Adipocyte (in vitro differentiated cells): ENCODE measurements around the gene PLXND1.

Experiments used
- DNase-seq: peaks from one replicate; pipeline ENCODE4 v3.0.0-alpha.2; 2015; ENCODE audit warnings: low read depth
- H3K27me3 ChIP-seq: replicated peaks from 2 replicates; pipeline ENCODE4 v1.7.0; 2013; ENCODE audit warnings: mild to moderate bottlenecking, low read length, moderate library complexity; ENCODE audit not compliant: control insufficient read depth, insufficient read depth
- H3K36me3 ChIP-seq: 2 replicates; pipeline ENCODE4 v1.7.0; 2013; ENCODE audit warnings: low read length, mild to moderate bottlenecking, moderate library complexity; ENCODE audit not compliant: control insufficient read depth, insufficient read depth, severe bottlenecking
- H3K4me1 ChIP-seq: 2 replicates; pipeline ENCODE4 v1.7.0; 2013; ENCODE audit warnings: mild to moderate bottlenecking, low read length, moderate library complexity; ENCODE audit not compliant: control insufficient read depth, insufficient read depth
- H3K4me3 ChIP-seq: 2 replicates; pipeline ENCODE4 v1.7.0; 2013; ENCODE audit warnings: mild to moderate bottlenecking, low read length, moderate library complexity
- H3K9ac ChIP-seq: 2 replicates; pipeline ENCODE4 v1.7.0; 2013; ENCODE audit warnings: mild to moderate bottlenecking, low read length, moderate library complexity
- H3K9me3 ChIP-seq: 2 replicates; pipeline ENCODE4 v1.7.0; 2013; ENCODE audit warnings: mild to moderate bottlenecking, low read length, moderate library complexity; ENCODE audit not compliant: control insufficient read depth

Gene PLXND1

DNA sequence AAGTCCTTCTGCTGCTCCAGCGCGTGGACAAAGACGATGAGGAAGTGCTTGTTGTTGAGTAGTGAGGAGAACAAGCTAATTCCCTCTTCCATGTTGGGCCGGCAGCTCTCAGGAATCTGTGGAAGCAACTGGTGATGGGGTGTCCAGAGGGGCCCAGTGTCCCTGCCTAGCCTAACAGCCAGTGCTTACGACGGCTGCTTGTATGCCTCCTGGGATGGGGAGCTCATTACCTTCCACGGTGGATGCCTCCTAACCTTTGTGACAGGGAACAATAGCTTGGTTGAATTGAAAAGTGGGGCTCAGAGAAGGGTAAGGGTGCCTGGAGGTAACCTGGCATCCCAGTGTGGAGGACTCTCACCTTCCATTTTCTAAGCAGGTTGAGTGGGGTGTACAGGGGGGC lies 40.6 kb downstream of the PLXND1 start:
- Histone ChIP-seq H3K36me3 (peaks cover 73% of the 10 kb centered on the region), H3K9ac (peak overlapping the region; percentile 74), H3K9me3 (no peaks in the 10 kb centered on the region), H3K4me1 (peaks cover 46% of the 10 kb centered on the region), H3K27me3 (no peaks in the 10 kb centered on the region), H3K4me3 (no peak overlapping the region)
- DNase-seq, result no peak

DNA sequence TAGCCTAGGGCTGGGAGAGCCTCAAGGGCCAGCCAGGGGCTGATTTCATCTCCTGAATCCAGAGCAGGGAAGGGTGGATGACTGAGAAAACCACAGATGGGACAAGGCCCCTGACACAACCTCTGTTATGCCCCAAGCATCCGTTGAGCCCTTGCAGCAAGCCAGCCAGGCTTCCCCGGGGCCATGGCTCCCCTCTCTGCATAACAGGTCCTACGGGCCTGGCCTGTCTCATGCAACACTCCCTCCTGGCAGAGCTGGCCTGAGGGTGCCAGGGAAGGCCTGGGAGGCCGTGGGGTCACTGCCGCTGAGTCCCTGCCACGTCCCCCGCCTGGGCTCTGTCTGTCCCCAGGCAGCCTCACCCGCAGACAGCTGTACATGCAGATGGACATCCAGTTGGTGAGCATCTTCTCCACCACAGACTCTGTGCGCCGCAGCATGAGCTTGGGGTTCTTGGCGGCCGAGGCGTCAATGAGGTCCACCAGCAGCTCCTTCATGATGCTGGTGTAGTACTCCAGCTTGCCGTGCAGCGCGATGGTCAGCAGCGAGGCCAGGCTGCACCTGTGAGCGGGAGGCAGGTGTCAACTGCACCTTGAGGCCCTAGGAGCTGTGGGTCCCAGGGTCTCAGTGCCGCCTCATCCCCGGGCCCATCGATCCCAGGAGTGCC lies 41.4 kb downstream of the PLXND1 start:
- Histone ChIP-seq H3K4me1 (peaks cover 54% of the 10 kb centered on the region), H3K9me3 (no peaks in the 10 kb centered on the region), H3K9ac (peak overlapping the region; percentile 74), H3K27me3 (no peaks in the 10 kb centered on the region), H3K36me3 (peaks cover 66% of the 10 kb centered on the region), H3K4me3 (no peak overlapping the region)
- no peak for DNase-seq

DNA sequence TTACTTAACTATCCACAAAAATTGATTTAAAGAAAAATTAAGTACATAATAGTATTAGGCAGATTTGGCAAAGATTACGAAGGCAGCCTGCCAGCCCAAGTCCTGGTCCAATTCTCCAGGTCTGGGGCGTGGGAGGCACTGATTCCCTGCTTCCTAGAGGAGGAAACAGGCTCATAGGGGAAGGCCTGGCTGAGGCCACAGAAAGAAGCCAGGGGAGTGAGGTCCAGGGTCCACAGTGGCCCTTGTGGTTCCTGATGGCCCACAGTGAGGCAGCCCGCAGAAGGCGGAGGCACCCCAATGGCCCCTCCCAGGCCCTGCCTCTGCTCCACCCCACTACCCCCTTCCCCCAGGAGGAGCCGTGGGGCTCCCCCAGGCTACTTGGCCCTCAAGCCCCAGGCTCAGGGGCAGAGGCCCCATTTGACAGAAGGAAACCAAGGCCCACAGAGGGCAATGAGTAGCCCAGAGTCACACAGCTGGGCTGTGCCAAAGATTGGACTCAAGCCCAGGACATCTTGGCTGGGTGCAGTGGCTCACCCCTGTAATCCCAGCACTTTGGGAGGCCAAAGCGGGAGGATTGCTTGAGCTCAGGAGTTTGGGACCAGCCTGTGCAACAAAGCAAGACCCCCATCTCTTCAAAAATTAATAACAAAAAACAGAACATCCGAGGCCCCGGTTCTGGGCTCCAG lies 42.5 kb downstream of the PLXND1 start:
- DNase-seq, result no peak
- no peaks in the 10 kb centered on the region for H3K9me3 ChIP-seq
- peaks cover 66% of the 10 kb centered on the region for H3K36me3 ChIP-seq
- no peak overlapping the region for H3K4me3 ChIP-seq
- peaks cover 65% of the 10 kb centered on the region for H3K4me1 ChIP-seq
- H3K27me3 ChIP-seq, result no peaks in the 10 kb centered on the region
- H3K9ac ChIP-seq, result peak overlapping the region; percentile 74

GRCh38 chr3:129563332-129563731 lies 43.1 kb downstream of the PLXND1 start:
- Histone ChIP-seq H3K4me3 (no peak overlapping the region), H3K27me3 (no peaks in the 10 kb centered on the region), H3K9ac (peak overlapping the region; percentile 74), H3K4me1 (peaks cover 68% of the 10 kb centered on the region), H3K9me3 (no peaks in the 10 kb centered on the region), H3K36me3 (peaks cover 62% of the 10 kb centered on the region)
- no peak for DNase-seq

DNA sequence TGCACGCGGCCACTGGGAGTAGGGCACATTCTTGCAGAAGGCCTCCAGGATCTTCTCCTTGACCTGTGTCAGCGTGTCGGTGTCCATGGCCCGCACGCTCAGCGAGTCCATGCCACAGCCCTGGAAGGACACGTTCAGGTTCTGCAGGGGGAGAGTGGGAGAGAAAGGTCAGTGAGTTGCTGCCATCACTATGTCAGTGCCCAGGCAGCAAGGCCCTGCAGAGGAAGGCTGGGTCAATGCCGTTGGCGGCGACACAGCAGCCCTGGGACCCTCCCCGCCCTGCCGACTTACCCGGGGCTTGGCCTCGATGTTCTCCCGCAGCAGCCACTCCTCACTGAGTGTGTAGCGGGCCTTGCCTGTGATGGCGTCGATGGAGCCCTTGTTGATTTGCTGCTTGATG lies 43.7 kb downstream of the PLXND1 start:
- Histone ChIP-seq H3K36me3 (peaks cover 66% of the 10 kb centered on the region), H3K4me3 (no peak overlapping the region), H3K9me3 (no peaks in the 10 kb centered on the region)

GRCh38 chr3:129561619-129562248 lies 44.7 kb downstream of the PLXND1 start:
- Histone ChIP-seq H3K27me3 (no peaks in the 10 kb centered on the region), H3K4me1 (peaks cover 84% of the 10 kb centered on the region), H3K9me3 (no peaks in the 10 kb centered on the region), H3K4me3 (no peak overlapping the region), H3K36me3 (peaks cover 62% of the 10 kb centered on the region), H3K9ac (peak overlapping the region; percentile 94)
- no peak for DNase-seq

More for the DNA sequence above, 43.7 kb downstream of the PLXND1 start:
- no peak for DNase-seq
- no peaks in the 10 kb centered on the region for H3K27me3 ChIP-seq
- H3K4me1 ChIP-seq, result peaks cover 74% of the 10 kb centered on the region
- peak overlapping the region; percentile 5 for H3K9ac ChIP-seq

- Histone ChIP-seq H3K4me1 (peaks cover 91% of the 10 kb centered on the region), H3K4me3 (peak overlapping the region; percentile 69), H3K36me3 (peaks cover 62% of the 10 kb centered on the region), H3K27me3 (no peaks in the 10 kb centered on the region), H3K9me3 (no peaks in the 10 kb centered on the region), H3K9ac (peak overlapping the region; percentile 94)
- peak; percentile 95 for DNase-seq
Measured at GRCh38 chr3:129560911-129561594, 45.4 kb downstream of the PLXND1 start.

DNA sequence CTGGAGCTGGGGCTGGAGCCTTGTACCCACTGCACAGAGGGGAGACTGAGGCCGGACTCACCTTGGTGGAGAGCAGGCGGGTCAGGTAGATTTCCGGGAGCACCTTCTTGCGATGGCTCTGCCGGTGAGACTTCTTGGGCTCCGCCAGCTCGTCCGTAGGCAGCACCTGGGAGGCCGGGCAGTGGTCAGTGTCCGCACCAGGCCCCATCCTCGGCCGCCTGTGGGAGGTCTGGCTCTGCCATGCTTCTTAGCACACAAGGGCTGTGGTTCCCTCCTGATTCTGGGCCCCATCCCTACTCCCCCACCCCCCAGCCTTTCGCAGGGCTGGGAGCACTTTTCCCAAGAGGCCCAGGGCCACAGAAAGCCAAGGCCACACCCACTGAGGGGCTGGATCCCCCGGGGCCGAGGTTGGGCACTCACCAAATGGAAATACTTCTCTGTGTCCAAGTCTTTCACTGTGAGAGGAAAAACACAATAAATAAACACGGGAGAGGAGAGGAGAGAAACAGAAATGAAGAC lies 46.1 kb downstream of the PLXND1 start:
- Histone ChIP-seq H3K9me3 (no peaks in the 10 kb centered on the region), H3K4me3 (peak overlapping the region; percentile 69), H3K9ac (peak overlapping the region; percentile 94), H3K4me1 (peaks cover 94% of the 10 kb centered on the region), H3K36me3 (peaks cover 60% of the 10 kb centered on the region), H3K27me3 (no peaks in the 10 kb centered on the region)
- DNase-seq, result peak; percentile 83

DNA sequence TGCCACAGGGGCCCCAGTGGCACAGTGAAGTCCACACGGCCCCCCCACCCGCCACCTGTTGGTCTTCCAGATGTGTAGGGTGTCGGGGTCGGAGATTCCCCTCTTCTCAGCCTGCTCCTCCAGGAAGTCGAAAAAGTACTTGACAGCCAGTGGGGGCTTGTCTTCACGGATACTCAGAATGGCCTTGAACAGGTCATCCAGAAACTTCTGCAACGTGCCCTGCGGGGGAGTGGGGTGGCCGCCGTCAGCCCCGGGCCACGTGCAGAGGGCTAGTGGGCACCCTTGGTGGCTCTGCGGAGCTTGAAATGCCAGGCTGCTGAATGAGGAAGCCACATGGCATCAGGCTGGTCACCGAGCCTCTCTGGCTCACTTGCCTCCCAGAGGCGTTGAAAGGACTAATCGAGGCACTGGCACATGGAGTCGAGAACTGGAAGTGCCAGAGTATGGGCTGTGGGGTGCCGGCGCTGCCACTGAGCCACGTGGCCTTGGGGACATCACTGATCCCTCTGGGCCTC lies 46.9 kb downstream of the PLXND1 start:
- Histone ChIP-seq H3K9me3 (no peaks in the 10 kb centered on the region), H3K36me3 (peaks cover 58% of the 10 kb centered on the region), H3K4me3 (peak overlapping the region; percentile 69), H3K27me3 (no peaks in the 10 kb centered on the region), H3K9ac (peak overlapping the region; percentile 94), H3K4me1 (peaks cover 88% of the 10 kb centered on the region)
- no peak for DNase-seq

GRCh38 chr3:129558772-129559564 lies 47.5 kb downstream of the PLXND1 start:
- Histone ChIP-seq H3K4me3 (no peak overlapping the region), H3K27me3 (no peaks in the 10 kb centered on the region), H3K9me3 (no peaks in the 10 kb centered on the region), H3K9ac (peak overlapping the region; percentile 94), H3K4me1 (peaks cover 88% of the 10 kb centered on the region), H3K36me3 (peaks cover 58% of the 10 kb centered on the region)
- DNase-seq, result peak; percentile 63
